ENCODE results near the gene TBCA.
"Not testable (repeated sequence)": the region's sequence is repeated elsewhere in the genome, so short reads cannot be mapped to it uniquely, and the experiment has no call there.

The TBCA gene

DNA sequence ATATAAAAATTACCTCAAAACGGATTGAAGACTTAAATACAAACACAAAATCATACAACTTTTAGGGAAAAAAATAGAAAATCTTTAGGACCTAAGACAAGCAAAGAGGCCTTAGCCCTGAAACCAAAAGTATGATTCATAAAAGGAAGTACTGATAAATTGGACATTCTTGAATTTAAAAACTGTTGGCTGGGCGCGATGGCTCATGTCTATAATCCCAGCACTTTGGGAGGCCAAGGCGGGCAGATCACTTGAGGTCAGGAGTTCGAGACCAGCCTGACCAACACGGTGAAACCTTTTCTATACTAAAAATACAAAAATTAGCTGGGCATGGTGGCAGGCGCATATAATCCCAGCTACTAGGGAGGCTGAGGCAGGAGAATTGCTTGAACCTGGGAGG lies 76.6 kb downstream of the TBCA start:
- DNase-seq: not testable (repeated sequence)

DNA sequence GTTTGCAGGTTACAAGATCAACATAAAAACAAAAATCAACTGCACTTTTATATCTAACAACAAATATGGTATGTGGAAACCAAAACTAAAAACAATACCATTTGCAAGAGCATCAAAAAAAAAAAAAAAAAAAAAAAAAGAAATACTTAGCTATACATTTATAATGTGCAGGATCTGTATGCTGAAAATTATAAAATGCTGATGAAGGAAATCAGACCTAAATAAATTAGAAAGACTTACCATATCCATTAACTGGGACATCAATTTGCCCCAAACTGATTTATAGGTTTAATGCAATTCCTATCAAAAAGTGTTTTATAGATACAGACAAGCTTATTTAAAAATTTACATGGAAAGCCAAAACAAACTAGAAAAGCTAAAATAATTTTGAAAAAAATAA lies 77.2 kb downstream of the TBCA start:
- DNase-seq: no peak

DNA sequence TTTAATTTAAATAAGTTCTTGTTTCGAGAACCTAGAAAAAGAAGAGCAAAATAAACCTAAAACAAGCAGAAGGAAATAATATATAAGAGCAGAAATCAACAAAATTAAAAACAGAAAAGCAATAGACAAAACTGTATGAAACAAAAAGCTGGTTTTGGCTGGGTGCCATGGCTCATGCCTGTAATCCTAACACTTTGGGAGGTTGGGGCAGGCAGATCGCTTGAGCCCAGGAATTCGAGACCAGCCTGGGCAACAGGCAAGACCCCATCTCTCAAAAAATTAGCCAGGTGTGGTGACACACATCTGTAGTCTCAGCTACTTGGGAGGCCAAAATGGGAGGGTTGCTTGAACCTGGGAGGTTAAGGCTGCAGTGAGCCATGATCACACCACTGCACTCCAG lies 78.4 kb downstream of the TBCA start:
- no peak for DNase-seq

DNA sequence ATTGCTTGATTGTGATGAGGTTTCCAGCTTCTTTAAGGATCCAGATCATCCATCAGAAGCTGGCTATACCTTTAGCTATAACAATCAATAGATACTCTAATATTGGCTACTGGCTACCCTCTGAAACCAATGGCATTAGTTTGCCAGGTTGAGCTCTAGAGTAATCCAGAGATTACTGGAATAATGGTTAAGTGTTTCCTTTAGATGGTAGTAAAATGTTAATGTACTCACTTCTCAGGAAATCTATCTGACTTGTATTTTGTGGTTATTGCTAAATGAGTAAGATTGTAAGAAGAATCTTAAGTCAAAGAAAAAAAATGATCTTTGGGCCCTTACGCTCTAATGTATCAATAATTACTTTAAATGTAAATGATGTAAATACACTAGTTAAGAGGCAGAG lies 80.0 kb downstream of the TBCA start:
- DNase-seq: no peak

DNA sequence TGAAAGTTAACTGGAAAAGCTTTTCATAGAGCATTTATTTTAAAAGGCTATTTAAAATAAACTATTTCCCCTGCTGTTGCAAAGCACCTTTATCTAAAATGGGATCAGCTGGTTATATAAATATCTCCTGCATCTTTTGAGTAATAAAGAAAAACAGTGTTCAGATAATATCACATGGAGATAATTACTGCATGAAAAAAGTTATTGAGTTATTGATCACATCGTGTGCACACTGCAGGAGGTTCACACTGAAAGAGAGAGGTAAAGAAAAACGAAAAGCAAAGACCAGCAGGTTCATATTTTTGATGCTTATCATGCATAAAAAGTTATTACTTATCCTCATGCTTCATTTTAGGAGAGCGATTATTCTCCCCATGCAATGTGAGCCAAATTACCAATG lies 82.2 kb downstream of the TBCA start:
- DNase-seq: no peak

DNA sequence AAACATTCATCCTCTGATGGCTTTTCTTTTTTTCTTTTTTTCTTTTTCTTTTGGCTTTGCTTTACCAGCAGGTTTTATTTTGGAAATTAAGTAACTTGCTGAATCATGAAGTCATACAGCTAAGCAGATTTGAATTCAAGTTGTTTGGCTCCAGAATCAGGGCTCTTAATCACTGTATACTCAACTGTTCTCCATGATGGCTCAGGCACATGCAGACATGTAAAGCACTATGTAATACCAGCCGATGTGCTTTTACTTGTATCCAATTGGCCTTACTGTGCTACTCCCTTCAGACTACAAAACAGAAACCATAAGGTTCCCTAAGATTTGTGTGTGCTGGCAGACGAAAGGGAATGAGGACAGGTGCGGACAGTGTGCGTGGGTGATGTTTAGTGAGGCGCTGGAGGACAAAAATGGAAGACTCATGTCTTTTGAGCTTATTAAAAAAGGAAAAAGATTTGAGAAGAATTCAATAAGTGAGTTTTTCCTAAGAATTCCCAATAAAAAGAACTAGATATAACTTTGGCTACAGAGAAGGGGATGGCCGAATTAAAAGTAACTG lies 92.9 kb downstream of the TBCA start:
- DNase-seq: no peak

DNA sequence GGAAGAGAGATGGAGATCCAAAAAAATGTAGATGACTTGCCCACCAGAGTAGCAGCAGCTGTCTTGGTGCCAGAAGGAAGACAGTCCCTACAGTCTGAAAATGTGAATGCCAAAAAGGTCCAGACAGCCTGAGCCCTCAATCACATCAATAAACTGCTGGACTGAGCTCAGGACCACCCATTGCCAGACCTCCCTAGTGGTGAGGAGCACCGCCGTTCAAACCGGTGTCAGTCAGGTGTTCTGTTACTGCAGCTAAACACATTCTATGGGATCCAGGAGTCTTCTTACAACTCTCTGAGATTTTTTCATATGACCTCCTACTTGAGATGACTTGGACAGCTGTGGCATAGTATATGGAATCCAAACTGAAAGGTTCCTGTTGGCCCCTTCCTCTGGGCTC lies 105.6 kb downstream of the TBCA start:
- DNase-seq: no peak

DNA sequence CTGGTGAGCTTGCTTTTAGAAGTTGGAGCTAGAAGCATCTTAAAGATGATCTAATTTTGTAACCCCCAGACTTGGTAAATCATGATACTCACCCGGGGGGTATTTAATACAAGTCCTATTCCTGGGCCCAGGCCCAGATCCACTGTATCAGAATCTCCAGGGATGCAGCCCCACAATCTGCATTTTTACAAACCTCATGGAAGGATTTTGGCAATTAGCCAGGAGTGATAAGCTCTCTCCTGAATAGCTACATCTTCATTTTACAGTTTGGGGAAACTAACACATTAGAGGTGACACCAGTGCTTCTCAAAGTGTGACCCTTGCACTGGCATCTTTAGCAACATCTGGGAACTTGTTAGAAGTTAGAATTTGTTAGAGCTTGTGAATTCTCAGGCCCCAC lies 106.5 kb downstream of the TBCA start:
- no peak for DNase-seq

DNA sequence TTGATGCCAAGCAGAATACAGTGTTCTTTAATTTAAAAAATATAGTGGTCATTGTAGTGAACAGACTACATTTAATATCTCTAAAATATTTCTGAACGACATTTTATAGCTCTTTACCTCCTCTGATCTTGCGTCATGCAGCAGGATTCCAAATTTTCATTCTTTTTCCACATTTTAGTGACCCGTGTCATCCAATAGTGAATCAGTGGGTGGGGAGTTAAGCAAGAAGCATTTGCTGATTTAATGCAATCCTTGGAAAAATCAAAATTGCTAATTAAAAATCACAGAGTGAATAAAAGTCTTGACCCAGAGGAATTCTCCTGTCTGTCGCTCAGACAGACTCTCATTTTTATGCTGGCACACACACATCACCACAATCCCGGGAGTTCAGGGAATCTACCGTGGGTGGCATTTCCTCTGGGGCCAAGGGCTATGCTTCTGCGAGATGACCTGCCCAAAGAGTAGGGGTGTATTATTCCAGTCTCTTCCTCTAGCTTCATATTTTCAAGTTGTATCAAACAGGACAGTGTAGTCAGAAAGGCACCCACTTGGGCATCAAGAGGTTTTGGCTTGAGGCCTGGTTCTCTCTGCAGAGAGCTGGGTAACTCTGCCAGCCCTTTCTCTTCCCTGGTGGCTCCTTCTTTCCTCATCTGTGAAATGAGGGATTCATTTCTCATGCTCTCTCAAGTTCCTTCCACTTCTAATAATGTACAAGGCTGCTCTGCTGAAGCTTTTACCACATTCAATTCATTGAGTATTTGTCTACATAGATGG lies 112.9 kb downstream of the TBCA start:
- peak; percentile 35 for DNase-seq

DNA sequence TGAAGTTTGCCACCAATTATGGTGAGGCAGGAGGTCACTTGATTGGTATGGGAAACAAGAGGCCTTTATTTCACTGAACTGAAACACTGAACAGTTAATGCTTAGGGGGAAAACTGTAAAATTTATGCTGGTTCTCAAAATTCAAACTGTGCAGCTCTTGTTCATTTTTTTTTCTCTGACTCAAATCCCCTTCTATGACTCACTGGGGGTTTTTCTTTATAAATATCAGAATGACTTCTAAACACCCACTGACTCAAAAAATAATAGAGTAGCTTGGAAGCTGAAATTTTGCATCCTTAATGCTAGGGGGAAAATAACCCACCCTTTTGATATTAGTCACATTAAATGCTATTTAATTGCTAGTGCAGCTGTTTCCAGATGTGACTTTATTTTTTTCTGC lies 113.5 kb downstream of the TBCA start:
- DNase-seq: no peak

DNA sequence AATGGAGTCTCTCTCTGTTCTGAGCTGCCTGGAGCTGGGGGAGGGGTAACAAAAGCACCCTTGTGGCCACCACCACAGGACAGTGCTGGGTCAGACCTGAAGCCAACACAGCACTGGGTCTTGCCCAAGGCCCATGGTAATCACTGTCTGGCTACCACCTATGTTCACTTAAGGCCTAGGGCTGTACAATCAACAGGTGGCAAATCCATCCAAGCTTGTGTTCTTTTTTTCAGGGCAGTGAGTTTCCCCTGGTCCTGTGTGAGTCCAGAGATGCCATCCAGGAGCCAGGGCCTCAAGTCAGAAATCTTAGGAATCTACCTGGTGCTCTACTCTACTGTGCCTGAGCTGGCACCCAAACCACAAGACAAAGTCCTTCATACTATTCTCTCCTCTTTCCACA lies 117.5 kb downstream of the TBCA start:
- DNase-seq: no peak

DNA sequence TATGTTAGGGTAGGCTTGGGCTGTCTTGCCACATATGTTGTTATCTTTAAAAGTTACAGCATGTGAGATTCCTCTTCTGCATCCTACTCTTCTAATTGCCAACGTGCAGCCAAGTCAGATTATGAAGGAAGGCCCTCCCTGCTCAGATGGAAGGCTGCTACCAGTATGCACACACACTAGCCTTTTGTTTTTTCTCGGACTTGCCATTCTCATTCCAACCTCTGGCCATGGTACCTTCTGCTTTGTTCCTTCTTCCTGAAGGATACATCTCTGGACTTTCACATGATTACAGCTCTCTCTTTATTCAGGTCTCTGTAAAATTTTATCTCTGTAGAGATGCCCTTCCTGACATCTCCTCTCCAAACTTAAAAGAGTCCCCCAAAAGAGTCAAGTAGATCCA lies 124.8 kb downstream of the TBCA start:
- no peak for DNase-seq

DNA sequence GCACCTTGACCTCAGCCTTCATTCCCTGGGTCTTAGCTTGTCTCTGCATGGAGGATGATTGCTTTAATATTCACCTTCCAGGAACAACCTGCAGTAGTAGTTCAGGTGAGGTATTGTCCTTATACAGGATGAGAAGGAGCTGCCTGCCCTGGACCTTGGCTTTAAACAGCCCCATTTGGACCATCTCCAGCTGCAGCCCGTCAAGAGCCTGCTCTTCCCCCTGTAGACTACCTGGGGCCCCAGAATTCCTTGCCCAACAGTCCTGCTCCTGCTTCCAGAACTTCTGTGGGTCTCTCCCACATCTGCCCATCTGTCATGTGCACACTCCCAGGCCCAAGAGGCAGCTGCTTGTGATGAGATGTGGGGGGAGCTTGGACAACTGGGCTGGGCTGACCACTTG lies 125.5 kb downstream of the TBCA start:
- no peak for DNase-seq

DNA sequence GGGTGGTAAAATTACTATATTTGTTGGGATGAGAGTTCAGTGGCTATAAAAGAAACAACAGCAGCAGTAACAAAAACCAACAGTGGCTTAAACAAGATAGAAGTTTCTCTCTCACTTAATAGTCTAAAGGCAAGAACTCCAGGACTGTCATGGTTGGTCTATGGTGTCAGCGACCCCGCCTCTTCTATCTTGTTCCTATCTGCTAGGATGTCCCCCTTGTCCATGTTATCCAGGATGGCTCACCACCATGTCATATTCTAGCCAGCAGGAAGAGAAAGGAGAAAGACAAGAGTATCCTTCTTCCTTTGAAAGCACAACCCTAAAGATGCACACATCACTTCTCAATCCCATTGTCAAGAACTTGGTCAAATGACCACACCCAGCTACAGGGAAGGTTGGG lies 126.4 kb downstream of the TBCA start:
- DNase-seq: no peak

DNA sequence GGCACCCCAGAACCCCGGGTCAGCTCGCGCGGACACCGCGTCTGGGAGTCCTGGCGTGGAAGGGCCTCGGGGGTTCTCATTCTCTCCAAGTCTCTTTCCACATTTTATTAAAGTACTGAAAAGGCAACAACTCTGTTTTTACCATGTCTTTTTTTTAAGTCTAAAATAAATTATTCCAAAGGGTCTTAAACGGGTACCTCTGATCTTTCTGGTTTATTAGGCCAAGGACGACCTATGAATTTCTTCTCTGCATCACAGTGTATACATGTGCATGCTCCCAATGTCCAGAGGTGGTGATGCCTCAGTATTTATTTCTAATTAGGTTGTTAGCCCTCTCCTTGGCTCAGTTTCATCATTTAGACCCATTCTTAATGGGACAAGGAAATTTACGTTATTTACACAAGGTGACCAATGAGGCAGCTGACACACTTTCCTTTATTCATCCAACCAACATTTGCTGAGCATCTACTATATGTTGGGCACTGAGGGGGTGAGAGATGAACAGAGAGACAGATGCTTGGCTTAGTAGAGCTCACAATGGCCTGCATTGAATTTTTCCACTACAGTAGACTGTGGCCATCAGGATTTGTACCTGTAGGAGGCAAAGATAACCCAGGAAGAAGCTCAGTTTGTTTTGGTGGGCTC lies 130.0 kb downstream of the TBCA start:
- DNase-seq: no peak

DNA sequence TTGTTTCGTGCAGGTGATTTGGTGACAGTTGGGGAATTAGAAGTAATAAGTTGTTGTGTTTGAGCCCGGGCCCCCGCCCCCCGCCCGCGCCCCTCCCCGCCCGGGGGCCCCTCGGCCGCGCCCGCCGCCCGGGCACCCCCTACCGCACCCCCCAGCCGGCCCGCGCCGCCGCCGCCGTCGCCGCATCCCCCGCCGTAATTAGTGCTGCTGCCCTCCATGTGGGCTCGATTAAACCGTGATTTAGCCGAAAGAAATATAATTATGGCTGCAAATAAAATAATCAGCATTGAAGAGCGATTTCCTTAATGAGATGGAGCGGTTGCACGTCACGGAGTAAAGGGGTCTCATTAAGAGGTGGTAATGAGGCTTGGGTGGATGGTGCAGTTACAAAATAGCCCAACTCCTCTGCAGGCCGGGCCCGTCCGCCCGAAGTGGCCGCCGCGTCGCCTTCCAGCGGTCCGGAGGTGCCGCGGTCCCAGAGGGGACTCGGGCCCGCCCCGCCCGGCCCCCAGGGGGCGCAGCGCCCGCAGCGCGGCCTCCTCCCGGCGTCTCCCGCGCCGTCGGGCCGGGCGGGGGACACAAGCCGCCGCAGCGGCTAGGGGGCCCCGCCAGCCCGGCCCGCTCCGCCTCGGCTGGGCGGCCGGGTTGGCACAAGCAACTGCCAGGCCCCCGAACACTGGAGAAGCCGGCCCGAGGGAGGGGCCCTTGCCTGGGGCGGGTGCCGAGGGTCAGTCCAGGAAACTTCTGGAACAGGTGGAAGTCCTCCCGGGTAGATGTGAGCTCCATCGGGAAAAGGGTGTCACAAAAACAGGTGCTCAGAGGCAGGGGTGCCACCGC lies 130.8 kb downstream of the TBCA start:
- peak; percentile 9 for DNase-seq

DNA sequence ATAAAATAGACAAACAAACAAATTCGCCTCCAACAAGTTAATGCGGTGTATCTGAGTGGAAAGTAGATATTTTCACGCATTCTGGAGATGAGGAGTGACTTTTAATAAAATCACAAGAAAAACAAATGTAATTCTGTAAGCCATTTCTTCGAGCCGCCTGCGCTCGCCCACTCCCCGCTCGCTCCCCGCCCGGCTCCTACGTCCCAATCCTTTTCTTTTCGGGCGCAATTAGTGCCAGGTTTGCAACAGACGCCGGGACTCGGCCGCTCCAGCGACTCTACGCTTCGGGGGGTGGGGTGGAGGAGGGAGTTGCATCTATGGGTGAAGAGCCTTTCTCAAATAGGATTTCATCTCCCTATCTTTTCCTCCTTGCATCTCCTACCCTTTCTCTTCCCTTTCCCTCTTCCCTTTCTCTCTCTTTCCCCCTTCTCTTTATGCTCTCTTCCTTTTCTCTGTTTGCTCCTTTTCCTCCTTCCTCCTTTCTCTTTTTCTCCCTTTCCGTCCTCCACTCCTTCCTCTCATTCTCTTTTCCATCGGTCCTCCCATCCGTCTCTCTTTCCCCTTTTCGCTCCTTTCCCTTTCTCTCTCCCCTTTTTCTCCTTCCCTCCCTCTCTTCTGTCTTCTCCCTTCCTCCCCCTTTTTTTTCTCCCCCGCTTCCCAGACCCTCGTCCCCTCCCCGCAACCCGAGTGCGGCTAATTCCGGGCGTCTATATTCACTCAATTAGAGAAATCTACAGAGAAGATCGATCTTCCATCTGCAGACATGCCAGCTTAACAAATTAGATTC lies 131.6 kb downstream of the TBCA start:
- DNase-seq: no peak

DNA sequence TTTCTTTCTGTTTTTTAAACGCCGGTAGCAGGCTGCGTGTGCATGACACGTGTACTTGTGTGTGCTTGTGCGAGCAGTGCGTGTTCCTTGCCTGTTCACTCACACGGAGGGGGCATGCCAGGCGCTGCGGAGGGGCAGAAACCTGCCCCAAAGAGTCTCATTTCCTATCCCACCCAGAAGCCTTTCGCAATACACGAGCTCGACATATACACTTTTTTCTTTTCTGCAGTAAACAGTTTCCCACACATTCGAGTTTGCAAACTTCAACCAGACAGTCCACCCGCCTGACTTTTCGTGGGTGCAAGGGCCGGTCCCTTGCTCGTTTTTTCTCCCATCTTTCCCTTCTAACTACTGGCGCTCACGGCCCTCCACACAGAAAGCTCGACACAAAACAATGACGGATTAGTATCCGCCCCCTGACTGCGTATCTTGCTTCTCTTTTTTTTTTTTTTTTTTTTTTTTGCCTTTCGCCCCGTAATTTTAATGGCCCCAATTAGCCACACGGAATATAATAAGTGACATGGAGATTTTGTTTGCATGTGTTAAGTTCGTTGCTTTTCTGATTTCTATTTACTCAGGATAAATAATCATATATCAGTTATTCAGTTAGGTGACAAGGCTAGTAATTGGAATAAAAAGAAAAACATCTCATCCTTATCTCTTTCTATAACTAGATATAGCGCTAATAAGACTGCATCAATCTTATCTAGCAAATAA lies 132.3 kb downstream of the TBCA start:
- no peak for DNase-seq

DNA sequence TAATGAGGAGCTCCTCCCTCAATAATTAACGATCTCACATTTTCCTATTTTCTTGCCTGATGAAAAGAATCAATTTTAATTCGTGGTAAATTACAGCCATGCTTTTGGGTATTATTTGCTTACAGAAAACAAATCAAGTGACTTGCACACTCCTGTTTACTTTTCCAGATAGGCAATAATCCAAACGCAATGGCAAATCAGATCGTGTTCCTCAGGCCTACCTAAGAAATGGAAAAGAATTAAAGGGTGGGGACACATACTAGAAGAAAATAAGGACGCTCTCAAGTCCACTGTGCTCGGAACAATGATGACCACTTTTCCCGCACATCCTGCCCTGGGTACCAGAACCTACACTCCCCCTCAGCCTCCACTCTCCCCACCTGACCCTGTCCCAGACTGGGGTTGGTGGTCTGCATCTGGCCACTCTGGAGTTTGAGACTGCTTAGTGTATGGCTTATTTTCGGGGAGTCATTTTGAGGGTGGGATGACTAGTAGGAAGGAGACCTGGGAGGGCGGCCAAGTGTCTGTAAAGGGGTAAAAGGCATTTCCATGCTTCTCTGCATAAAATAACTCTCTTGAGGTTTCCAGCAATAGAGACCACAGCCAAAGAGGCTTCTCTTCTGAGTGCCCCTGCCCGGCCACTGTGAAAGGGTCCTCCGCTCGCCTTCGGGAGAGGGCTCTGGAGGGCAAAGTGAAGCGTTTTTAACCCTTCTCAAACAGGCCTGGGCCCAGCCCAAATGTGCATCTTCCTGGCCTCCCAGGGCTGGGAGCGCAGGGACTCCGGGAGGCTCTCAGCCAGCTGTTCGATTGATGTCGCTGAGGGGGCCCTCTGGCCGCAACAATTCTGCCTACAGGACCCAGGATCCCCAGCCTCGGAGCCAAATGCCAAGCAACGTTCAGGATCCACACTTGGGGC lies 133.1 kb downstream of the TBCA start:
- DNase-seq: no peak

DNA sequence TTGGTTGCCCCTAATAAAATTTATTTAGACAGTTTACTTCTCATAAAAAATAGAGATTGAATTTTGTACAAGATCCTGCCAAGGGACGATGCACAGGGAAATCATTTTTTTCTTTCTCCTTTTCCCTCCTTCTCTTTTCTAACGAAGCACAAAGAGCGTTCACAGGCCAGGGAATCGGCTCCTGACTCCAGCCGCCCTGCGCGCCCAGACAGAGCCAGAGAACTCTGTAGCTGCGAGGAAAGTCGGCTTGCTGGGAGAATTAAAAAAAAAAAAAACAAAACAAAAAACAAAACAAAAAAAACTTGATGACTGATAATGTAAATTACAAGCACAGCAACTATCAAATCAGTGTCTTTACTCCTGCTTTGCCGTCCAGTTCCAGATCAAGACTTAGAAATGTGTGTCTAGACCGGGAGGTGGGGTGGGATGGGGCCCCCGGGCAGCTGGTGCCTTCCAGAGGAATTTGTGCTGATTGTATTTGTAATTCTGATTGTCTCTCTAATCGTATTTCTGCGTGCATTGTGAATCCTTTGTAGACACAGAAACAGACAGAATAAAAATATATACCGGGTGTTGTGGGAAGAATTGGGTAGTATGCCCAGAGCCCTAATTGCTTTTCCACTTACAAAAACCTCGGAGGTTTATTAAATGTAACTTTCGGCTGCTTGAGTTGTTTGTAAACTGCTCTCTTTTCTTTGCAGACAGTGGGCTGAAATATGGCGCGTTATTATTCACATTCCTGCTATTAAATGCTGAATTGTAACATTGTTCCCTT lies 134.0 kb downstream of the TBCA start:
- DNase-seq: no peak

All from fibroblast of skin of right quadriceps (primary cell).